ENCODE data around the gene FAM83C. TPM values are rescaled to one million over a fixed set of nuclear protein-coding genes. Genes with fewer than 3 reads are reported as not detected.
"Not testable (repeated sequence)": the region's sequence is repeated elsewhere in the genome, so short reads cannot be mapped to it uniquely, and the experiment has no call there.

Gene FAM83C
- total RNA-seq, 1 donor from 2014 or later: not detected

GRCh38 chr20:35271904-35272303, 20.3 kb downstream of the FAM83C start:
- intact Hi-C loops (cut with micrococcal nuclease): no loop called here

GRCh38 chr20:35271073-35271882, 20.9 kb downstream of the FAM83C start:
- intact Hi-C loops (cut with micrococcal nuclease): no loop called here

DNA sequence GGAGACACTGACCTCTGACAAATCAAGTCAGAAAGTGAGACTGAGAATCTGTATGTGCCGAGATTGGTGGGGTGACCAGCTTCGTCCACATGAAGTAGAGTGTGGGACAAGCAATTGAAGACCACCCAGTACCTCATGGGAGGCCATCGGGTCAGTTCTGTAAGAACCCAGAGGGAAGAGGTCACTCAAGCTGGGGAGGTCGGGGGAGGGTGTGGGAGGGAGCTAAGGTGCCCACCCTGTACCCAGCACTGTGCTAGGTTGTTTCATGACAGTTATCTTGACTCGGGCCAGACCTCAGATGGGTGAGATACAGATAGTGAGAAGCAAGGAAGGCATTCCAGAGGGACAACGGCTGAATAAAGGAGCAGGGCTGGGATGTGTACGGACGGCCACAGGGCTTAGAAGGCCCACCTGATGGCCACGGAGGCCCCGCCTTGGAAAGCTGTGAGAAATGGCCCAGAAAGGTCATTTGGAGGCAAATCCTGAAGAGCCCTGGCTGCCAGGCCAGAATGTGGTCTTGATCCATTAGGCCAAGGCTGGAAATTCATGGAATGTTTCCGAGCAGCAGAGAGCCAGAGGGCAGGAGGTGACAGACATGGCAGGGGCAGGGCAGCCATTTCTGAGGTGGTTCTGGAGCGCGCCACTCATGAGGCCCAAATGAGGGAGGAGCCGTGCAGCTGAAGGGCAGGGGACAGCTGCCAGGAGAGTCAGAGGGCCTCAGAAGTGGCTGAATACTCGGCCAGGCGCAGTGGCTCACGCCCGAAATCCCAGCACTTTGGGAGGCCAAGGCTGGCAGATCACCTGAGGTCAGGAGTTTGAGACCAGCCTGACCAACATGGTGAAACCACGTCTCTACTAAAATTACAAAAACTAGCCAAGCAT, 22.0 kb downstream of the FAM83C start:
- intact Hi-C loops (cut with micrococcal nuclease): no loop called here

- intact Hi-C loops (cut with micrococcal nuclease): loop anchor here (1.0 kb wide), 3 partner anchors 61 to 435 kb away; no protein-coding TSS in a partner anchor
Measured at GRCh38 chr20:35269055-35269781, 23.0 kb downstream of the FAM83C start.

DNA sequence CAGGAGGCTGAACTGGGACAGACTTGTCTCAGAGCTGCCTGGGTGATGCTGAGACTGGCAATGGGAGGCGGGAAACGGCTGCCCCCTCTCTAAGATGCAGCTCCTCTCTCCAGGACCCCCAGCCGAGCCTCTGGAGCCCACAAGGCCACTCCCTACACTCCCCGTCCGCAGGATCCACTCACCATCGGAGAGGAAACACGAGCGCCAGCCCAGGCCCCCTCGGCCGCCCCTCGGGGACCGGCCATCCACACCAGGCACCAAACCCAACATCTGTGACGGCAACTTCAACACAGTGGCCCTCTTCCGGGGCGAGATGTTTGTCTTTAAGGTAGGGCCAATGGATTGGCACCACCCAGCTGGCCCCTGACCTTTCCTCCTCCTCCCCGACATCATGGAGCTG, 25.1 kb downstream of the FAM83C start:
- intact Hi-C loops (cut with micrococcal nuclease): no loop called here

- intact Hi-C loops (cut with micrococcal nuclease): no loop called here
Measured at GRCh38 chr20:35264755-35265154, 27.5 kb downstream of the FAM83C start.

DNA sequence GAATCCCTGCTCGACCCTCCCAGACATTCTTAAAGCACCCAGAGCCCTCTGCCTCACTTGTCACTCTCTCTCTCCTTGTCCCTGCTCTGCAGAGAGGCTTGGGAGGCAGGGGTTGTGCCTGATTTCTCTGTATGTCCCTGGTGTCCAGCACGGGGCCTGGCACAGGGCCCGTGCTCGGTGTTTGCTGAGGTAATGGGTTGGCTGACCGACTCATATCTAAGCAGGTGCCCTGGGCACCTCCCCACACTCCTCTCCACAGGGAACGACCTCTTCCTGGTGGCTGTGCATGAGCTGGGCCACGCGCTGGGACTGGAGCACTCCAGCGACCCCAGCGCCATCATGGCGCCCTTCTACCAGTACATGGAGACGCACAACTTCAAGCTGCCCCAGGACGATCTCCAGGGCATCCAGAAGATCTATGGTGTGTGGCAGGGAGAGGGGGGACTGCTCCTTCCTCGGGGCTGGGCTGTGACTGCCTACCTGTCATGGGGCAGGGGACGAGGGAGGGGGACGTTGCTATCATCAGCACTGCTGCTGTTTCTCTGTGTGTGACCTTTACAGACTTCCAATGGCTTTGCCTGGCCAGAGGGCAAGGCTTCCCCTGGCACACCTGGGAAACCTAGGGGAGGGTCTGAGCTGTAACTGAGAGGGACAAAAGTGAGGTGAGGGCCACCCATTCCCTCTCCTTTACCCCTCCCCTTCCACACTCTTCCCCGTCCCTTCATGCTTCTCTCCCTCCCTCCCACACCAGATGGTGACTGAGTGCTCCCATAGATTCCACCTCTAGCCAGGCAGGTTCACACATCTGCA, 28.5 kb downstream of the FAM83C start:
- intact Hi-C loops (cut with micrococcal nuclease): no loop called here

DNA sequence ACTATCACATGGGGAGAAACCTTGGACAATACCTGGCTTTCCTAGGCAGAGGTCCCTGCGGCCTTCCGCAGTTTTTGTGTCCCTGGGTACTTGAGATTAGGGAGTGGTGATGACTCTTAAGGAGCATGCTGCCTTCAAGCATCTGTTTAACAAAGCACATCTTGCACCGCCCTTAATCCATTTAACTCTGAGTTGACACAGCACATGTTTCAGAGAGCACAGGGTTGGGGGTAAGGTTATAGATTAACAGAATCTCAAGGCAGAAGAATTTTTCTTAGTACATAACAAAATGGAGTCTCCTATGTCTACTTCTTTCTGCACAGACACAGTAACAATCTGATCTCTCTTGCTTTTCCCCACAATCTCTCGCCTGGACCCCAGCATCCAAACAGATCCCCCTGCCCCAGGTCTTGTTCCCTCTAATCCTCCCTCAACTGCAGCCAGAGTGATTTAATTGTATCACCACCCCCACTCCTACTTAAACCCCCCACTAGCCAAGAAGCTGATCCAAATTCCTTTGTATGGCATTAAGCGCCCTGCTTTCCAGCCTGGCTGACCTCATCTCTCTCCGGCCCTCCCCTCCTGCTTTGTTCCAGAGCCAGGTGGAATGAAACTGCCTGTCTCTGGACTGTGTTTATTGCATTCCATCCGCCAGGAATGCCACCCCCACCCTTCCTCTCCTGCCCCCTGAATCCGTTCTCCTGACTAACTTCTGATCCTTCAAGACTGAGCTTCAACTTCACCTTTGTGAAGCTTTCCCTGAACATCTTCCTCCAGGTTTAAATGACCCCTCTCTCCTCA, 29.3 kb downstream of the FAM83C start:
- intact Hi-C loops (cut with micrococcal nuclease): not testable (repeated sequence)

- intact Hi-C loops (cut with micrococcal nuclease): not testable (repeated sequence)
Measured at GRCh38 chr20:35262321-35262720, 29.9 kb downstream of the FAM83C start.

- intact Hi-C loops (cut with micrococcal nuclease): no loop called here
Measured at GRCh38 chr20:35260426-35260825, 31.8 kb downstream of the FAM83C start.

GRCh38 chr20:35257175-35257909, 34.9 kb downstream of the FAM83C start:
- intact Hi-C loops (cut with micrococcal nuclease): no loop called here

- intact Hi-C loops (cut with micrococcal nuclease): no loop called here
Measured at GRCh38 chr20:35254448-35254999, 37.7 kb downstream of the FAM83C start.

GRCh38 chr20:35253010-35253409, 39.2 kb downstream of the FAM83C start:
- intact Hi-C loops (cut with micrococcal nuclease): no loop called here

DNA sequence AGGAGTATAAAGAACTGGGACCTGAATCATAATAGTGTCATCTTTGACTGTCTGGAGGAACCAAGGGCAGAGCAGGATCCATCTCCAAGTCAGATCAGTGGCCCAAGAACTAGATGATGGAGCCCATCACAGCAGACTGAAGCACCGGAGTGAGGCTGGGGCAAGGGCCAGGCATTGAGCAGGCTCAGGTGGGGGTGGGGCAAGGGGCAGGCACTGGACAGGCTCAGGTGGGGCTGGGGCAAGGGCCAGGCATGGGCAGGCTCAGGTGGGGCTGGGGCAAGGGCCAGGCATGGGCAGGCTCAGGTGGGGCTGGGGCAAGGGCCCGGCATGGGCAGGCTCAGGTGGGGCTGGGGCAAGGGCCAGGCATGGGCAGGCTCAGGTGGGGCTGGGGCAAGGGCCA, 39.6 kb downstream of the FAM83C start:
- intact Hi-C loops (cut with micrococcal nuclease): loop anchor here (1.0 kb wide), 5 partner anchors 25 to 156 kb away; partner anchors contain the start of gene EDEM2

- intact Hi-C loops (cut with micrococcal nuclease): loop anchor here (1.0 kb wide), 5 partner anchors 25 to 156 kb away; partner anchors contain the start of gene EDEM2
Measured at GRCh38 chr20:35252037-35252461, 40.2 kb downstream of the FAM83C start.

DNA sequence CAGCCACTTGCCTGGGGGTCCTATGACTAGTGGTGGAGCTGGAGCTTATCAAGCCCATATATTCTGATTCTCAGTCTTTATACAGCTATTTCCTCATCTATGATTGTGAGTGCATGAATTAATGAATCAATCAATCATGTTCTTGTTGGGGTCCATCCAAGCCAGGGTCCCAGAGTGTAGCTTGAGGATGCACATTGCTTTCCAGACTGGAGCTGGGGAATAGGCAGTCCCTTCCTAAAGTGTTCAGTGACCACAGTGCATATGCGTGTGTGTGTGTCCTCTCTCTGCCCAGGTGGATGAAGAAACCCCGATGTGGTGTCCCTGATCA, 40.6 kb downstream of the FAM83C start:
- intact Hi-C loops (cut with micrococcal nuclease): no loop called here

- intact Hi-C loops (cut with micrococcal nuclease): no loop called here
Measured at GRCh38 chr20:35248641-35249475, 43.4 kb downstream of the FAM83C start.

DNA sequence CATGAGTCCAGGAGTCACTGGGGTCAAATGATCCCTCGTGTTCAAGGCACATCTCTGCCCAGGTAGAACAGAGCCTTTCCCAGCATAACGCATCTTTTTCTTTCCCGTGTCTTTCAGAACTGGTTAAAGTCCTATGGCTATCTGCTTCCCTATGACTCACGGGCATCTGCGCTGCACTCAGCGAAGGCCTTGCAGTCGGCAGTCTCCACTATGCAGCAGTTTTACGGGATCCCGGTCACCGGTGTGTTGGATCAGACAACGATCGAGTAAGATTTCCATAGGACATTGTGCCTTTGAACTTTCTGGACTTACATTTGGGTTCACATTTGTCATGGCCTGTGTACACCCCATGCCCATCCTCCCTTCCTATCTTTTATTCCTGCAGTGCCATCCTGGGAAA, 45.5 kb downstream of the FAM83C start:
- intact Hi-C loops (cut with micrococcal nuclease): no loop called here

Measured in T-helper 1 cell treated with Interleukin-12 subunit alpha and Interleukin-12 subunit beta and Interleukin-4 antibody, amounts not matched to agents 30 ng/mL and 1 ng/mL, for 36 hours (primary cell).